ENCODE measurements around the gene COL9A3.

- no peak for TF ChIP-seq POLR2A (IDR thresholded peaks at IDR 0.05; ENCODE audit: low read depth)
- TF ChIP-seq CTCF (IDR thresholded peaks at IDR 0.05) = no peak
These were observed 27.3 kb downstream of the COL9A3 start for GRCh38 chr20:62844182-62844581.

All from esophagus muscularis mucosa (tissue), 3 donors.